SH-SY5Y (cell line): ENCODE data around the gene ITIH1.

Experiments
- GATA2 ChIP-seq: IDR thresholded peaks from 2 replicates; pipeline ENCODE4 v1.6.1; 2011; ENCODE audit warnings: mild to moderate bottlenecking, low read depth, low read length
- GATA3 ChIP-seq: IDR thresholded peaks from 2 replicates; pipeline ENCODE4 v1.6.1; 2011; ENCODE audit warnings: low read depth, mild to moderate bottlenecking, low read length, moderate library complexity

ITIH1 gene

DNA sequence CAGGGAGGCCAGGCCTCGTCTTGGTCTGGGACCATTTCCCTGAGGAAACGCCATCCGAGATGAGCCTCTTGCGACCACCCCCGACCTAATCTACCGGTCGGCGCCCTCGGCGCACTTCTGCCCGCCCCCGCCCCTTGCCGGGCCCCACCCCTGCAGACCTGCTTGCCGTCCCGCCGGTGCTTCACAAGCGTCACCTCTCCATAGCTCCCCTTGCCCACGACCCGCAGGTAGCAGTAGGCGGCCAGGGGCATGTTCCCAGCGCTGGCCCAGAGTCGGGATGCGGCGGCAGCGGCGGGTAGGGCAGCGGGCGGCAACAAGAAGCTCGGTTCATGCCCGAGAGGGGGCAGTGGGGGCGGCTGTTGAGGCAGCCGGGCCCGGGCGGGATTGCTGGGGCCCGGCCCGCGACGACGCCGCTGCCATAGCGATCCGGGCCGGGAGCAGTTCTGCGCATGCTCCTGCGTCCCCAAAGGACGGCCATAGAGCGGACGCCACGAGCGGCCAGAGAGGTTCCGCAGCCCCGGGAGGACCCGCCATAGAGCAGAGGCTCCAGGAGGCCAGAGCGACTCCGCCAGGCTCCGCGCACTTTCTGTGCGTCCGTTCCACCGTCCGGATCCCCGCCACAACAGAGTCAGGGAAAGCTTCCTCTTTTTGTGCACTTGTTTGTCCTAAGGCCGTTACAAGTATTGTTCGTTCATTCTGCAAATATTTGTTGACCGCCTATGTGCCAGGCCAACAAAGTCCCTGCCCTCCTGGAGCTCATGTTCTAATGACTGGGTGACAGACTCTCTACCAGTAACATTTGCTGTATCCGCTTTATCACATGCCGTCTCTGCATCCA, 6.7 kb upstream of the ITIH1 start, which contains the start of gene NEK4:
TSS of gene NEK4 (minus strand) at position 445 of the 838 bp plus-strand sequence. CDS start at position 251, 194 bp downstream.
- no peak for TF ChIP-seq GATA3
- TF ChIP-seq GATA2: no peak

DNA sequence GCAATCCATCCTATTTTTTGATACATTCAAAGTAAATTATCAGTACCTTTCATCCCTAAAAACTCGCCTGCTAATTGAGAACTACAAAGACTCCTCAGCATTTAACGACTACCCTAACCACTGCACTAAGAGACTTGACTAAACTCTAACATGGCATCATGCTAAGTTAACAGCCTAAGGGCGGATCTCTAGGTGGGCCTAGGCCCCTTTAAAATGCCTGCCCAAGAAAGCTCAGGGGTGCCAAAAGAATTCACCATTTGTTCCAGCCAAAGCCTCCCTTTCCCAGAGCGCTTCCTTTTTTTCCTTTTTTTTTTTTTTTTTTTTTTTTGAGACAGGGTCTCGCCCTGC, 6.1 kb upstream of the ITIH1 start:
- TF ChIP-seq GATA3: no peak
- no peak for TF ChIP-seq GATA2

DNA sequence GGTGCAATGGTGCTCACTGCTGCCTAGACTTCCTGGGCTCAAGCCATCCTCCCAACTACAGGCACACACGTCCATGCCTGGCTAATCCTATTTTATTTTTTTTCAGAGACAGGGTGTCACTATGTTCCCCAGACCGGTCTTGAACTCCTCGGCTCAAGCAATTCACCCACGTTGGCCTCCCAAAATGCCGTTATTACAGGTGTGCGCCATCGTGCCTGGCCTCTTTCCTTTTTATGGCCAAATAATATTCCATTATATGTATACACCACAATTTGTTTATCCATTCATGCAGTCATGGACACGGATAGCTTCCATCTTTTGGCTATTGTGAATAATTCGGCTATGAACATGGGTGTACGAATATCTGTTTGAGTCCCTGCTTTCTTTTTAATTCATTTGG, 5.7 kb upstream of the ITIH1 start:
- TF ChIP-seq GATA2 (no peak), GATA3 (no peak)

- TF ChIP-seq GATA2 (no peak), GATA3 (no peak)
Observed at GRCh38 chr3:52773361-52774065, 3.9 kb upstream of the ITIH1 start.

DNA sequence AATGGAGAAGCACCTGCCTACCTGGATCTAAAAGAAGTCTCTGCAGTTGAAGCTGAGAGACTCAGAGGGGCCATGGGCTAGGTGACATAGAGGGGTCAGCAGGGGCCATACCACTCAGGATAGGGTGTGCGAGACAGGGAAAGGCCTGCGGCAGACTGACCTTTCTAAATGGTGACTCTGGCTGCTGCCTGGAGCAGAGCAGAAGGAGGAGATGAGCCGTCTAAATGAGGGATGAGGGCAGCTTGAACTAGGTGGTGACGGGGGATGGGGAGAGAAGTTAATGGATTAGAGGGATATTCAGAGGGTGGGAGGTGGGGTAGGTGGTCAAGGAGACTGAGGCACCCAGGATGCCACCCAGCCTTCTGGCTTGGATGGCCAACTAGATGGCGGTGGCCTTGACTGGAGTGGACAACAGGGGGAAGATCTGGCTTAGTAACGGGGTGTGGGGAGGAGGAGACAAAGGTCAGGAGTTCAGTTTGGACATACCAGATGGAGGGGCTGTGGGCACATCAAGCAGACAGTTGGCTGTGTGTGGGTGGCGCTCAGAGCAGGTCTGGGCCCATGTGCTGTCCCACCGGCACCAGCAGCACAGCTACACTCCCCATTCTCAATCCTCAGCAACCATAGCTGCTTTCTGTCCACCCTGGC, 3.2 kb upstream of the ITIH1 start:
- no peak for TF ChIP-seq GATA3
- TF ChIP-seq GATA2: no peak

- TF ChIP-seq GATA2 (no peak), GATA3 (no peak)
Observed at GRCh38 chr3:52774901-52775864, 2.2 kb upstream of the ITIH1 start.

- TF ChIP-seq GATA2 (no peak), GATA3 (no peak)
Observed at GRCh38 chr3:52775877-52776276, 1.5 kb upstream of the ITIH1 start.

- TF ChIP-seq GATA2 (no peak), GATA3 (no peak)
Observed at GRCh38 chr3:52777959-52778805, 783 bp downstream of the ITIH1 start.

DNA sequence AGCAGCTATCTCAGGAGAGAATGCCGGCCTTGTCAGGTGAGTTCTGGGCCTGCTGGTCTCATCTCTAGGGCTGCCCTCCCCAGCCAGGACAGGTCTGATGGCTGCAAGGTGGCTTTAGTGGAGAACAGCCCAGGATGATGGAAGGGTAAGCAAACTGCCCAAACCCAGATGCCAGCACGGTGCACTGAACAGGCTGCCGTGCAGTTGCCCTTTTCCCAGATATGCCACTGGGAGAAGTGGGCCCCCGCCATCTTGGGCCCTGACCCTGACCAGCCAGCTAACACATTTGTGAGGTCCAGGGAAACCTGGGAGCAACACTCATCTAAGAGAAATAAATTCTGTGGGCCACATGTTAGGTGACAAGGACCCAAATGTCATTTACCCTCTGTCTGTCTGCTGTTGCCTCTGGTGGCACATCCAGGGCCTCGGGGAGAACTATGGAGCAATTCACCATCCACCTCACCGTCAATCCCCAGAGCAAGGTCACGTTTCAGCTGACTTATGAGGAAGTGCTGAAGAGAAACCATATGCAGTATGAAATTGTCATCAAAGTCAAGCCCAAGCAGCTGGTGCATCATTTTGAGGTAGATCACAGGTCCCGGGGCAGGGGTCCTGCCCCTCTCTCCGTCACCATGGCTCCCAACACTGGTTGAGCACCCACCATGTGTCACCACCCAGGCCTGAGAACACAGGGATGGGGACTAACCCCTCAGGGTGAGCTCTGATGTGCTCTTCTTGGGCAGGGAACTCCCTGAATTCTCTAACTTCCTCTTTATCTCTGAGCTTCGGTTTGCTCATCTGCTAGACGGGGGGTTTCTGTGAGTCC, 1.8 kb downstream of the ITIH1 start:
- TF ChIP-seq GATA3: no peak
- no peak for TF ChIP-seq GATA2

- no peak for TF ChIP-seq GATA3
- TF ChIP-seq GATA2: no peak
Observed at GRCh38 chr3:52779837-52780585, 2.6 kb downstream of the ITIH1 start.

- no peak for TF ChIP-seq GATA3
- no peak for TF ChIP-seq GATA2
Observed at GRCh38 chr3:52781741-52782140, 4.3 kb downstream of the ITIH1 start.
